GM13976 (cell line): ENCODE data around the gene CRISPLD2.

ENCODE experiments used
- DNase-seq: peaks from one replicate; pipeline ENCODE4 v3.0.0; 2012; ENCODE audit warnings: low spot score
- CTCF ChIP-seq: IDR thresholded peaks from 2 replicates; pipeline ENCODE4 v1.5.1; 2012; ENCODE audit warnings: borderline replicate concordance, mild to moderate bottlenecking; ENCODE audit not compliant: insufficient read depth; ENCODE audit errors: extremely low read depth, missing control alignments, control extremely low read depth
- in situ Hi-C: fragments of 300-500 bp; cut with MboI; formaldehyde crosslinking; loops from one replicate; pipeline ENCODE4 v1.12.0; 2022; ENCODE audit warnings: low sequenced_read_pairs, mixed read lengths, inconsistent platforms; ENCODE audit not compliant: unreplicated experiment

Gene CRISPLD2

GRCh38 chr16:84806890-84807258 is 12.9 kb upstream of the CRISPLD2 start:
- no peak for DNase-seq
- TF ChIP-seq CTCF: no peak
- in situ Hi-C loops: no loop called here

GRCh38 chr16:84807776-84808175 is 12.0 kb upstream of the CRISPLD2 start:
- TF ChIP-seq CTCF: no peak
- DNase-seq: no peak
- in situ Hi-C loops: no loop called here

- DNase-seq: no peak
- TF ChIP-seq CTCF: no peak
- in situ Hi-C loops: no loop called here
Observed at GRCh38 chr16:84808826-84809225, 11.0 kb upstream of the CRISPLD2 start.

GRCh38 chr16:84810518-84811273 is 9.1 kb upstream of the CRISPLD2 start:
- DNase-seq: peak; percentile 64
- no peak for TF ChIP-seq CTCF
- in situ Hi-C loops: no loop called here

GRCh38 chr16:84811529-84811928 is 8.3 kb upstream of the CRISPLD2 start:
- TF ChIP-seq CTCF: no peak
- no peak for DNase-seq
- in situ Hi-C loops: no loop called here

- in situ Hi-C loops: no loop called here
- no peak for TF ChIP-seq CTCF
Observed at GRCh38 chr16:84813141-84813934, 6.4 kb upstream of the CRISPLD2 start.

More at GRCh38 chr16:84813141-84813934, 6.4 kb upstream of the CRISPLD2 start:
- DNase-seq: no peak
